Liver (tissue), 3 donors: ENCODE results near the gene PLPPR2.
"Not testable (repeated sequence)": the region's sequence is repeated elsewhere in the genome, so short reads cannot be mapped to it uniquely, and the experiment has no call there.

Experiments used
- EGR1 ChIP-seq, 2 donors: IDR thresholded peaks; 2 replicates each; pipeline ENCODE4 v1.6.1; 2016 to 2018; ENCODE audit warnings: antibody characterized with exemption in 2 of 2, low read depth in 2 of 2
- FOXA2 ChIP-seq: IDR thresholded peaks from 2 replicates; pipeline ENCODE4 v1.6.1; 2016; ENCODE audit warnings: antibody characterized with exemption
- GABPA ChIP-seq, 2 donors: IDR thresholded peaks in 1 of 2; conservative IDR thresholded peaks in 1 of 2; 2 replicates each; pipeline ENCODE4 v1.6.1; 2016; ENCODE audit warnings: antibody characterized with exemption in 2 of 2, mild to moderate bottlenecking in 1 of 2, moderate library complexity in 1 of 2
- JUND ChIP-seq, 2 donors: IDR thresholded peaks; 2 replicates each; pipeline ENCODE4 v1.6.1; 2016; ENCODE audit warnings: antibody characterized with exemption in 2 of 2
- NR2F2 ChIP-seq: IDR thresholded peaks from 2 replicates; pipeline ENCODE4 v1.6.1; 2016; ENCODE audit warnings: antibody characterized with exemption
- RAD21 ChIP-seq, 2 donors: IDR thresholded peaks; 2 replicates each; pipeline ENCODE4 v1.6.1; 2016; ENCODE audit warnings: antibody characterized with exemption in 2 of 2, mild to moderate bottlenecking in 2 of 2
- SP1 ChIP-seq: IDR thresholded peaks from 2 replicates; pipeline ENCODE4 v1.6.1; 2018; ENCODE audit warnings: antibody characterized with exemption, mild to moderate bottlenecking
- TAF1 ChIP-seq: conservative IDR thresholded peaks from 2 replicates; pipeline ENCODE4 v1.6.1; 2016; ENCODE audit warnings: antibody characterized with exemption, mild to moderate bottlenecking
- YY1 ChIP-seq: IDR thresholded peaks from 2 replicates; pipeline ENCODE4 v1.6.1; 2016; ENCODE audit warnings: antibody characterized with exemption, mild to moderate bottlenecking
- TF ChIP-seq, protein P1 (sequence below): fragments of 150-350 bp; IDR thresholded peaks from 2 replicates; pipeline ENCODE4 v1.5.1; 2017; ENCODE audit warnings: improper control_type of control experiment, low read depth, low read length; ENCODE audit not compliant: missing input control
- TF ChIP-seq, protein P2 (sequence below): IDR thresholded peaks from 2 replicates; pipeline ENCODE4 v1.6.1; 2016; ENCODE audit warnings: antibody characterized with exemption
- TF ChIP-seq, protein P3 (sequence below): IDR thresholded peaks from 2 replicates; pipeline ENCODE4 v1.6.1; 2016; ENCODE audit warnings: antibody characterized with exemption, mild to moderate bottlenecking
- TF ChIP-seq, protein P4 (sequence below): IDR thresholded peaks from 2 replicates; pipeline ENCODE4 v1.6.1; 2016; ENCODE audit warnings: antibody characterized with exemption
- TF ChIP-seq, protein P5 (sequence below): IDR thresholded peaks from 2 replicates; pipeline ENCODE4 v1.6.1; 2016; ENCODE audit warnings: antibody characterized with exemption
- donor health status: healthy.
- donor health status: healthy.

DNA sequence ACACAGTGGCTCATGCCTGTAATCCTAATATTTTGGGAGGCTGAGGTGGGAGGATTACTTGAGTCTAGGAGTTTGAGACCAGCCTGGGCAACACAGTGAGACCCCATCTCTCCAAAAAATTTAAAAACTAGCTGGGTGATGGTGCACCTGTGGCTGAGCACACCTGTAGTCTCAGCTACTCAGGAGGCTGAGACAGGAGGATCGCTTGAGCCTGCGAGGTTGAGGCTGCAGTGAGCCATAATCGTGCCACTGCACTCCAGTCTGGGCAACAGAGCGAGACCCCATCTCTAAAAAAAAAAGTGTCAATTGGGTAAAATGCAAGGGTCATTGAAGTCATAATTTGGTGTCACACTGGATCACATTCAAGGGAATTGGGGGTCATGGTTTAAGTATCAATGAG is 1.1 kb upstream of the PLPPR2 start:
- TF ChIP-seq, protein P1, sequence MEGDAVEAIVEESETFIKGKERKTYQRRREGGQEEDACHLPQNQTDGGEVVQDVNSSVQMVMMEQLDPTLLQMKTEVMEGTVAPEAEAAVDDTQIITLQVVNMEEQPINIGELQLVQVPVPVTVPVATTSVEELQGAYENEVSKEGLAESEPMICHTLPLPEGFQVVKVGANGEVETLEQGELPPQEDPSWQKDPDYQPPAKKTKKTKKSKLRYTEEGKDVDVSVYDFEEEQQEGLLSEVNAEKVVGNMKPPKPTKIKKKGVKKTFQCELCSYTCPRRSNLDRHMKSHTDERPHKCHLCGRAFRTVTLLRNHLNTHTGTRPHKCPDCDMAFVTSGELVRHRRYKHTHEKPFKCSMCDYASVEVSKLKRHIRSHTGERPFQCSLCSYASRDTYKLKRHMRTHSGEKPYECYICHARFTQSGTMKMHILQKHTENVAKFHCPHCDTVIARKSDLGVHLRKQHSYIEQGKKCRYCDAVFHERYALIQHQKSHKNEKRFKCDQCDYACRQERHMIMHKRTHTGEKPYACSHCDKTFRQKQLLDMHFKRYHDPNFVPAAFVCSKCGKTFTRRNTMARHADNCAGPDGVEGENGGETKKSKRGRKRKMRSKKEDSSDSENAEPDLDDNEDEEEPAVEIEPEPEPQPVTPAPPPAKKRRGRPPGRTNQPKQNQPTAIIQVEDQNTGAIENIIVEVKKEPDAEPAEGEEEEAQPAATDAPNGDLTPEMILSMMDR, result not testable (repeated sequence)
- not testable (repeated sequence) for TF ChIP-seq RAD21 (IDR thresholded peaks at IDR 0.05); GABPA (IDR thresholded peaks at IDR 0.05 in 1 of 2, conservative IDR thresholded peaks at IDR 0.05 in 1 of 2); TAF1; NR2F2; YY1; FOXA2; SP1; JUND (IDR thresholded peaks at IDR 0.05); EGR1 (IDR thresholded peaks at IDR 0.05; ENCODE audit: low read depth in 2 of 2)
- TF ChIP-seq, protein P2, sequence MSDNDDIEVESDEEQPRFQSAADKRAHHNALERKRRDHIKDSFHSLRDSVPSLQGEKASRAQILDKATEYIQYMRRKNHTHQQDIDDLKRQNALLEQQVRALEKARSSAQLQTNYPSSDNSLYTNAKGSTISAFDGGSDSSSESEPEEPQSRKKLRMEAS, result not testable (repeated sequence)
- TF ChIP-seq, protein P3, sequence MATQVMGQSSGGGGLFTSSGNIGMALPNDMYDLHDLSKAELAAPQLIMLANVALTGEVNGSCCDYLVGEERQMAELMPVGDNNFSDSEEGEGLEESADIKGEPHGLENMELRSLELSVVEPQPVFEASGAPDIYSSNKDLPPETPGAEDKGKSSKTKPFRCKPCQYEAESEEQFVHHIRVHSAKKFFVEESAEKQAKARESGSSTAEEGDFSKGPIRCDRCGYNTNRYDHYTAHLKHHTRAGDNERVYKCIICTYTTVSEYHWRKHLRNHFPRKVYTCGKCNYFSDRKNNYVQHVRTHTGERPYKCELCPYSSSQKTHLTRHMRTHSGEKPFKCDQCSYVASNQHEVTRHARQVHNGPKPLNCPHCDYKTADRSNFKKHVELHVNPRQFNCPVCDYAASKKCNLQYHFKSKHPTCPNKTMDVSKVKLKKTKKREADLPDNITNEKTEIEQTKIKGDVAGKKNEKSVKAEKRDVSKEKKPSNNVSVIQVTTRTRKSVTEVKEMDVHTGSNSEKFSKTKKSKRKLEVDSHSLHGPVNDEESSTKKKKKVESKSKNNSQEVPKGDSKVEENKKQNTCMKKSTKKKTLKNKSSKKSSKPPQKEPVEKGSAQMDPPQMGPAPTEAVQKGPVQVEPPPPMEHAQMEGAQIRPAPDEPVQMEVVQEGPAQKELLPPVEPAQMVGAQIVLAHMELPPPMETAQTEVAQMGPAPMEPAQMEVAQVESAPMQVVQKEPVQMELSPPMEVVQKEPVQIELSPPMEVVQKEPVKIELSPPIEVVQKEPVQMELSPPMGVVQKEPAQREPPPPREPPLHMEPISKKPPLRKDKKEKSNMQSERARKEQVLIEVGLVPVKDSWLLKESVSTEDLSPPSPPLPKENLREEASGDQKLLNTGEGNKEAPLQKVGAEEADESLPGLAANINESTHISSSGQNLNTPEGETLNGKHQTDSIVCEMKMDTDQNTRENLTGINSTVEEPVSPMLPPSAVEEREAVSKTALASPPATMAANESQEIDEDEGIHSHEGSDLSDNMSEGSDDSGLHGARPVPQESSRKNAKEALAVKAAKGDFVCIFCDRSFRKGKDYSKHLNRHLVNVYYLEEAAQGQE, result not testable (repeated sequence)
- TF ChIP-seq, protein P4, sequence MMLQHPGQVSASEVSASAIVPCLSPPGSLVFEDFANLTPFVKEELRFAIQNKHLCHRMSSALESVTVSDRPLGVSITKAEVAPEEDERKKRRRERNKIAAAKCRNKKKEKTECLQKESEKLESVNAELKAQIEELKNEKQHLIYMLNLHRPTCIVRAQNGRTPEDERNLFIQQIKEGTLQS, result not testable (repeated sequence)
- TF ChIP-seq, protein P5, sequence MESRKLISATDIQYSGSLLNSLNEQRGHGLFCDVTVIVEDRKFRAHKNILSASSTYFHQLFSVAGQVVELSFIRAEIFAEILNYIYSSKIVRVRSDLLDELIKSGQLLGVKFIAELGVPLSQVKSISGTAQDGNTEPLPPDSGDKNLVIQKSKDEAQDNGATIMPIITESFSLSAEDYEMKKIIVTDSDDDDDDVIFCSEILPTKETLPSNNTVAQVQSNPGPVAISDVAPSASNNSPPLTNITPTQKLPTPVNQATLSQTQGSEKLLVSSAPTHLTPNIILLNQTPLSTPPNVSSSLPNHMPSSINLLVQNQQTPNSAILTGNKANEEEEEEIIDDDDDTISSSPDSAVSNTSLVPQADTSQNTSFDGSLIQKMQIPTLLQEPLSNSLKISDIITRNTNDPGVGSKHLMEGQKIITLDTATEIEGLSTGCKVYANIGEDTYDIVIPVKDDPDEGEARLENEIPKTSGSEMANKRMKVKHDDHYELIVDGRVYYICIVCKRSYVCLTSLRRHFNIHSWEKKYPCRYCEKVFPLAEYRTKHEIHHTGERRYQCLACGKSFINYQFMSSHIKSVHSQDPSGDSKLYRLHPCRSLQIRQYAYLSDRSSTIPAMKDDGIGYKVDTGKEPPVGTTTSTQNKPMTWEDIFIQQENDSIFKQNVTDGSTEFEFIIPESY, result not testable (repeated sequence)
